Activated naive CD4-positive, alpha-beta T cell treated with anti-CD3 and anti-CD28 coated beads, Interleukin-2, amount 50 U/mL, for 72 hours (primary cell): ENCODE data around the gene CEL. TPM values are rescaled to one million over a fixed set of nuclear protein-coding genes. Genes with fewer than 3 reads are reported as not detected.

Experiments used
- ATAC-seq, 2 donors: fragments of 150-1000 bp; cut with Tn5 transposase; 2 replicates each; pipeline ENCODE4 v1.10.0; 2021; ENCODE audit warnings: mild to moderate bottlenecking in 2 of 2, moderate library complexity in 2 of 2
- DNase-seq, 2 donors: peaks; one replicate each; pipeline ENCODE4 v3.0.0; 2021 to 2022; ENCODE audit warnings: low spot score in 2 of 2
- H3K27ac Mint-ChIP-seq, 2 donors: one replicate each; pipeline ENCODE4 v1.8.0; 2022; ENCODE audit warnings: mild to moderate bottlenecking in 2 of 2, mixed read lengths in 2 of 2
- H3K36me3 Mint-ChIP-seq, 2 donors: one replicate each; pipeline ENCODE4 v1.8.0; 2022; ENCODE audit warnings: mixed read lengths in 2 of 2
- H3K9me3 Mint-ChIP-seq, 2 donors: one replicate each; pipeline ENCODE4 v1.8.0; 2022; ENCODE audit warnings: mixed read lengths in 2 of 2
- total RNA-seq, 2 donors: library from RNA; stranded (reverse); gene quantifications; one replicate each; pipeline ENCODE4 v1.2.3, GENCODE V29; 2022

Gene CEL
- total RNA-seq, 2 donors from 2014 or later: 2.4 to 9.3 TPM

DNA sequence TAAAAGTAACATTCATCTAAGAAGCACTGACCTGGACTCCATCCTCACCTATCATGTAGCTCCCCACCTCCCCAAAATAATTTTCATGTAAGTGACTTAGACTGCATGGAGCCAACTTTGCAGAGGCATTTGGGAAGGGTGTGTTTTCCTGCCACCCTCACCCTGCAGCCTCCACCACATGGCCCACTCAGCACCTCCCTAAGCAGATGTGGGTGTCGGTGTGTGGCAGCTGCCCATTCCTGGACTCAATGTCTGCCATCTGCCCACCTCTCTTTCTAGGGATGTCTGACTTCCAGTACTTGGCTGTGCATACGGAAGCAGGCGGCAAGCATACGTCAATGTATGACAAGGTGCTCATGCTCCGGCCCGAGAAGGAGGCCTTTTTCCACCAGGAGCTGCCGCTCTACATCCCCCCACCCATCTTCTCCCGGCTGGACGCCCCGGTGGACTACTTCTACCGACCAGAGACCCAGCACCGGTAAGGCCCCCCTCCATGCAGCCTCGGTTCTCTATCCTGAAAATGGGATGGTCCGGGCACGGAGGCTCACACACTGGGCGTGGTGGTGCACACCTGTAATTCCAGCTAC is 18.2 kb upstream of the CEL start:
- DNase-seq: no peak
- Mint-ChIP-seq H3K27ac (peak overlapping the region in 1 of 2 donors; percentile 60), H3K36me3 (no peaks in the 10 kb centered on the region), H3K9me3 (no peaks in the 10 kb centered on the region)
- no peak for ATAC-seq

GRCh38 chr9:133044125-133044524 is 17.7 kb upstream of the CEL start:
- ATAC-seq (no peak), DNase-seq (no peak)
- peak overlapping the region in 1 of 2 donors; percentile 4 for H3K27ac Mint-ChIP-seq
- H3K9me3 Mint-ChIP-seq: no peaks in the 10 kb centered on the region
- H3K36me3 Mint-ChIP-seq: no peaks in the 10 kb centered on the region

DNA sequence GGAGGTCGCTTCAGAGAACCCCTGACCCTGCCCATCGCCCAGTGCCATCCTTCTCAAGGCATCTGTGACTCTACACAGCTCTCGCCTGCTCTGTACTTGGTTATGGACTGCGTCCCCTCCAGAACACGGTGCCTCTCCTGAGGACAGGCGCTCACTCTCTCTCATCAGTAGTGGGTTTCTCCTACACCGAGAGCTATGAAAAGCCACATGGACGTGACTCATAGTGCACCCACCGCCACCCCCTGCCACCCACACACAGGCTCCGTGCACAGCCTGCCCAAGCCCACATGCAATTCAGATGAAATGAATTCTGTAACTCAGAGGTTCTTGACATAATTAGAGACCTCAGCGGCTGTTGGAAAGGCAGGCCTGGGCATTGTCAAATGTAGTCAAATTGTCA is 17.1 kb upstream of the CEL start:
- Mint-ChIP-seq H3K27ac (peak overlapping the region in 1 of 2 donors; percentile 4), H3K36me3 (no peaks in the 10 kb centered on the region)
- no peak for DNase-seq

GRCh38 chr9:133045132-133045531 is 16.6 kb upstream of the CEL start:
- H3K36me3 Mint-ChIP-seq: no peaks in the 10 kb centered on the region
- DNase-seq (no peak), ATAC-seq (no peak)
- no peak overlapping the region for H3K27ac Mint-ChIP-seq
- H3K9me3 Mint-ChIP-seq: no peaks in the 10 kb centered on the region

More for the DNA sequence above, 17.1 kb upstream of the CEL start:
- ATAC-seq: peak in 1 of 2 donors; percentile 61
- H3K9me3 Mint-ChIP-seq: no peaks in the 10 kb centered on the region

GRCh38 chr9:133046196-133046899 is 15.4 kb upstream of the CEL start:
- no peak for ATAC-seq
- DNase-seq: no peak
- Mint-ChIP-seq H3K9me3 (no peaks in the 10 kb centered on the region), H3K36me3 (peaks cover 0 to 4% of the 10 kb centered on the region in 2 donors), H3K27ac (peak overlapping the region in 1 of 2 donors; percentile 94)

GRCh38 chr9:133046900-133047295 is 14.9 kb upstream of the CEL start:
- H3K9me3 Mint-ChIP-seq: no peaks in the 10 kb centered on the region
- DNase-seq (no peak), ATAC-seq (no peak)
- peak overlapping the region in 1 of 2 donors; percentile 94 for H3K27ac Mint-ChIP-seq
- peaks cover 0 to 4% of the 10 kb centered on the region in 2 donors for H3K36me3 Mint-ChIP-seq

- no peaks in the 10 kb centered on the region for H3K9me3 Mint-ChIP-seq
- H3K27ac Mint-ChIP-seq: no peak overlapping the region
- ATAC-seq (peak; percentile 58 to 69), DNase-seq (no peak)
- peaks cover 0 to 4% of the 10 kb centered on the region in 2 donors for H3K36me3 Mint-ChIP-seq
Measured at GRCh38 chr9:133048595-133048994, 13.2 kb upstream of the CEL start.

- ATAC-seq (no peak), DNase-seq (no peak)
- peaks cover 0 to 4% of the 10 kb centered on the region in 2 donors for H3K36me3 Mint-ChIP-seq
- H3K27ac Mint-ChIP-seq: no peak overlapping the region
- no peaks in the 10 kb centered on the region for H3K9me3 Mint-ChIP-seq
Measured at GRCh38 chr9:133049043-133049442, 12.7 kb upstream of the CEL start.

DNA sequence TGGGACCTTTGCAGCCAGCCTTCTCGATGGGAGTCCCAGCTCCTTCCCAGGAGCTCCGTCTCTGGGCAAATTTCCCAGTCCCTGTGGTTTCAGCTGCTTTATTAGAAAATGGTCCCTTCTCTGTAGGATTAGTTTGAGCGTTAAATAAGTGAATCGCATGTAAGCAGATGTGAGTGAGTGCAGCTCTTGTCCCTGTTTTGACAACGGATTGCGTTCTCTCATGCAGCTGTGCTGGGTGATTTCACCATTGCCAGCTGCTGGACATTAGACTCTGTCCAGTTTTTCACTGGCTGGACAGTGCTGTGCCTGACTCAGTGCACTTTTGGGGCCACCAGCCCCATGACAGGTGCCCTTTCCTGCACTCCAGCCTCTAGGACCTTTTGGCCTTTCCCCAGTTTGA is 11.6 kb upstream of the CEL start:
- H3K36me3 Mint-ChIP-seq: peaks cover 0 to 4% of the 10 kb centered on the region in 2 donors
- DNase-seq (no peak), ATAC-seq (no peak)
- no peaks in the 10 kb centered on the region for H3K9me3 Mint-ChIP-seq
- peak overlapping the region in 1 of 2 donors; percentile 24 for H3K27ac Mint-ChIP-seq

- DNase-seq: no peak
Measured at GRCh38 chr9:133050781-133051180, 11.0 kb upstream of the CEL start.

DNA sequence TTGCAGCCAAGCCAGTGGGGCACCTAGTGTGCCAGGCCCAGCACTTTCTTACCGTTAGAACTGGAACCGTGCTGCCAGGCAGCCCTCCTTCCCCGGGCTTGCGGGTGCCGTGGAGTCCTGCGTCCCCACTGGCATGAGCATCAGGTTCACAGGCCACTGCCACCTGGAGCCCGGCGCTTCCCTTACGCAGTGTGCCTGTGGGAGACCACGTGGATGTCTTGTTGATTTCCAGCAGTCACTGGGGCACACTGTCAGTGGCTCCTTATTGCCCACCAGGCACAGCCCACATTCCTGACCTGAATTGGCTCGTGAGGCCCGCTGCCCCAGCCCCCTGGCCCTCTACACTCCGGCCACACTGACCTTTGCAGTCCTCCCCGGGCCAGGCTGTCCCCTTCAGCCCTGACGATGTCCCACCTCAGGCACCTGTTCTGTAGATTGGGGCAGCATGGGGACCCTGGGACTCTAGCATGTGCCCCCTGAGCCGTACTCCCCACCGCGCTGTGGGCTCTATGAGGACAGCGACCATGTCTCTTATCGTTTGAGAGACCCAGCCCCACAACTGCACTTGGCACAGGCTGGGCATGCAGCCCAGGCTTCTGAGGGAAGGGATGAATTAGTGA is 10.4 kb upstream of the CEL start:
- Mint-ChIP-seq H3K27ac (no peak overlapping the region), H3K9me3 (no peaks in the 10 kb centered on the region), H3K36me3 (peaks cover 0 to 10% of the 10 kb centered on the region in 2 donors)
- DNase-seq (no peak), ATAC-seq (no peak)

More at GRCh38 chr9:133050781-133051180, 11.0 kb upstream of the CEL start:
- no peaks in the 10 kb centered on the region for H3K9me3 Mint-ChIP-seq
- peak overlapping the region in 1 of 2 donors; percentile 58 for H3K27ac Mint-ChIP-seq
- ATAC-seq: no peak
- H3K36me3 Mint-ChIP-seq: peaks cover 0 to 4% of the 10 kb centered on the region in 2 donors

DNA sequence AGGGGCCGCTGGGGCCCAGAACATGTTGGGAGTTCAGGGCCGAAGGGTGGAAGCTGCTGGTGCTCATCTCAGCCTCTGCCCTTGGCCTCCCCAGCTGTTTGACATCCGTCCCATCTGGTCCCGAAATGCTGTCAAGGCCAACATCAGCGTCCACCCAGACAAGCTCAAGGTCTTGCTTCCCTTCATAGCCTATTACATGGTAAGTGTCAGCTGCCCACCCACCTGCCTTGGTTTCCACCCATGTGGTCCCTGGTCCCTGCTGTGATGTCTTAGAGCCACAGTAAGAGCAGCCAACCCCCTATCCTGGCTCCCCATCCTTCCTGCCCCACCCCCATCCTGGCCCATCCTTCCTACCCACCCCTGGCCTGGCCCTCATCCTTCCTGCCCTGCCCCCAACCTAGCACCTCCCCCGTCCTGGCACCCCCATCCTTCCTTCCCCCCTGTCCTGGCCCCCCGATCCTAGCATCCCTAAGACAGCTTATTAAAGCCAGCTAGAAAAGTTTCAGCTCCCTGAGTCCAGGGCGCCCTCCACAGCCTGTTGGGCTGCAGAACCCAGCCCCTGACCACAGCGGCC is 9.7 kb upstream of the CEL start:
- ATAC-seq (no peak), DNase-seq (no peak)
- H3K27ac Mint-ChIP-seq: no peak overlapping the region
- H3K9me3 Mint-ChIP-seq: no peaks in the 10 kb centered on the region
- peaks cover 0 to 12% of the 10 kb centered on the region in 2 donors for H3K36me3 Mint-ChIP-seq

GRCh38 chr9:133054194-133054890 is 7.4 kb upstream of the CEL start:
- Mint-ChIP-seq H3K9me3 (no peaks in the 10 kb centered on the region), H3K36me3 (peaks cover 8 to 12% of the 10 kb centered on the region in 2 donors), H3K27ac (peak overlapping the region in 1 of 2 donors; percentile 29)
- no peak for ATAC-seq
- no peak for DNase-seq

- DNase-seq (no peak), ATAC-seq (no peak)
- Mint-ChIP-seq H3K9me3 (no peaks in the 10 kb centered on the region), H3K36me3 (peaks cover 8 to 12% of the 10 kb centered on the region in 2 donors), H3K27ac (peak overlapping the region in 1 of 2 donors; percentile 75)
Measured at GRCh38 chr9:133054966-133055365, 6.8 kb upstream of the CEL start.

DNA sequence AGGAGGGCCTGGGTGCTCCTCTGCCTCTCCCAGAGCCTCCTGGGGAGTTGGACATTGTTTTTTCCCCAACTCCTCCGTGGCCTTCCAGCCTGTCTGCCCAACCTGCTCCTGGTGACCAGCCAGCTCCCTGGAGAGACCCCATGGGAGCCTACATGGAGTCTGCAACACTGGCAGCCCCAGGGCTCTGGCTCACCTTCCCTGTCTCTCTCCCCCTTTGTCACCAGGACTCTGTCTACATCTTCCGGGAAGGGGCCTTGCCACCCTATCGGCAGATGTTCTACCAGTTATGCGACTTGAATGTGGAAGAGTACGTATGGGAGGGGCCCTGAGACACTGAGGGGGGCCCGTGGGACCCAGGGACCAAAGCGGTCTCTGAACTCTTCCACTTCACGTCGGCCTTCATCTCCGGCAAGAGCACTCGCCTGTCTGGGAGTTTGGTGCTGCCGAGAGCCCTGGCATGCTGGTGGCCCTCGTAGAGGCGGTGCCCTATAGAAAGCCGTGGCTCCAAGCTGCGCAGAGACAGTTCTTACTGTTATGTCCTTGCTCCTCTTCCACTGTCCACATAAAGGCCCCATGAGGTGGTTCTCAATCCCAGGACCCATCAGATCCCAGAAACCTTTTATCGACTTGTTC is 5.9 kb upstream of the CEL start:
- ATAC-seq: no peak
- H3K36me3 Mint-ChIP-seq: peaks cover 8% of the 10 kb centered on the region in 2 donors
- no peaks in the 10 kb centered on the region for H3K9me3 Mint-ChIP-seq

GRCh38 chr9:133056533-133056932 is 5.2 kb upstream of the CEL start:
- no peaks in the 10 kb centered on the region for H3K9me3 Mint-ChIP-seq
- DNase-seq (no peak), ATAC-seq (no peak)
- peaks cover 7 to 8% of the 10 kb centered on the region in 2 donors for H3K36me3 Mint-ChIP-seq
- peak overlapping the region in 1 of 2 donors; percentile 75 for H3K27ac Mint-ChIP-seq

More for the DNA sequence above, 5.9 kb upstream of the CEL start:
- peak overlapping the region; percentile 75 to 82 for H3K27ac Mint-ChIP-seq
- no peak for DNase-seq
